Adrenal gland (tissue), 12 donors: ENCODE results near the gene CPTP. TPM values are rescaled to one million over a fixed set of nuclear protein-coding genes. Genes with fewer than 3 reads are reported as not detected.
A peak's percentile ranks its signal among the peaks of the same experiment; 100 is the strongest.

ENCODE experiments used
- DNase-seq, 7 donors: peaks; one replicate each; pipeline ENCODE4 v3.0.0-alpha.2; 2019 to 2020
- H3K27ac ChIP-seq, 5 donors: fragments of 200-600 bp; sonication (generic) in 4 of 5; 1 replicate in 3 of 5; 2 replicates in 2 of 5; pipeline versions ENCODE4 v1.5.1 to v1.8.0; 2016 to 2020; ENCODE audit warnings: mild to moderate bottlenecking in 1 of 5
- H3K27me3 ChIP-seq: fragments of 200-600 bp; 2 replicates; pipeline ENCODE4 v1.8.0; 2021
- H3K36me3 ChIP-seq, 2 donors: fragments of 200-600 bp; replicated peaks in 1 of 2; 1 replicate in 1 of 2; 2 replicates in 1 of 2; pipeline versions ENCODE4 v1.5.1 to v1.8.0; 2018 to 2022
- H3K4me1 ChIP-seq, 2 donors: fragments of 200-600 bp; replicated peaks in 1 of 2; 1 replicate in 1 of 2; 2 replicates in 1 of 2; pipeline versions ENCODE4 v1.5.1 to v1.8.0; 2018 to 2021
- H3K4me3 ChIP-seq, 4 donors: fragments of 200-600 bp; sonication (generic) in 3 of 4; one replicate each; pipeline ENCODE4 v1.5.1; 2016 to 2018
- H3K9me3 ChIP-seq, 3 donors: fragments of 200-600 bp; sonication (generic) in 1 of 3; replicated peaks in 1 of 3; 1 replicate in 2 of 3; 2 replicates in 1 of 3; pipeline versions ENCODE4 v1.5.1 to v1.8.0; 2016 to 2021
- POLR2A ChIP-seq, 2 donors: fragments of 450-650 bp; IDR thresholded peaks; one replicate each; pipeline ENCODE4 v1.6.1; 2017; ENCODE audit warnings: antibody characterized with exemption in 2 of 2, mild to moderate bottlenecking in 2 of 2, moderate library complexity in 1 of 2
- WGBS, 4 donors: extraction: QIAGEN DNeasy Blood & Tissue Kit in 2 of 4; methylation state at CpG; one replicate each; pipeline versions ENCODE4 v1.1.5 to v1.1.7; 2013 to 2017; 5-methylcytosine and 5-hydroxymethylcytosine counted together
- intact Hi-C, 2 donors: fragments of 100-400 bp; cut with DNase I; formaldehyde crosslinking; loops; one replicate each; pipeline versions ENCODE4 v1.14.1 to v1.15.0; 2022 to 2023
- polyA plus RNA-seq, 3 donors: library from polyadenylated mRNA; stranded (reverse); fragments of 200-250 nt in 2 of 3; fragments of 350-450 nt in 1 of 3; fragmentation: Illumina TruSeq in 1 of 3; extraction: RNeasy Lipid Tissue Mini Kit (QIAGEN cat#74804) in 1 of 3; gene quantifications; one replicate each; pipeline ENCODE4 v1.2.3, GENCODE V29; 2013 to 2014
- total RNA-seq, 9 donors: library from RNA; depleted of rRNA in 4 of 9; stranded (reverse); fragments of >200 nt in 4 of 9; fragments of 120-200 nt in 1 of 9; fragmentation: NEBNext Ultra II Directional in 1 of 9; extraction: Animal tissue kit (Norgen Biotek cat#: 25700) in 1 of 9; gene quantifications; one replicate each; pipeline versions ENCODE4 v1.1.0 to v1.2.4, GENCODE V29; 2013 to 2023
- TF ChIP-seq, protein P1 (sequence below), 6 experiments: fragments of 450-650 bp in 4 of 6; fragments of 200-600 bp in 2 of 6; sonication (generic) in 1 of 6; IDR thresholded peaks; 1 replicate in 5 of 6; 2 replicates in 1 of 6; pipeline versions ENCODE4 v1.5.1 to v1.8.0; 2016 to 2021; ENCODE audit warnings: antibody characterized with exemption in 6 of 6, mild to moderate bottlenecking in 2 of 6, moderate library complexity in 1 of 6
- donor health status: healthy with polysubstance abuse.
- donor health status: Bipolar disorder and iron deficiency.
- donor health status: DM: yes; HTN: yes; CAD: no.
- donor health status: DM: no; HTN: no; CAD: no.
- donor health status: DM: no; HTN: no; CAD: no.
- donor health status: DM: yes; HTN: yes; CAD: no.

Gene CPTP
- total and polyA plus RNA-seq, 12 donors, result 2.9 to 53.0 (median 29.0) TPM

DNA sequence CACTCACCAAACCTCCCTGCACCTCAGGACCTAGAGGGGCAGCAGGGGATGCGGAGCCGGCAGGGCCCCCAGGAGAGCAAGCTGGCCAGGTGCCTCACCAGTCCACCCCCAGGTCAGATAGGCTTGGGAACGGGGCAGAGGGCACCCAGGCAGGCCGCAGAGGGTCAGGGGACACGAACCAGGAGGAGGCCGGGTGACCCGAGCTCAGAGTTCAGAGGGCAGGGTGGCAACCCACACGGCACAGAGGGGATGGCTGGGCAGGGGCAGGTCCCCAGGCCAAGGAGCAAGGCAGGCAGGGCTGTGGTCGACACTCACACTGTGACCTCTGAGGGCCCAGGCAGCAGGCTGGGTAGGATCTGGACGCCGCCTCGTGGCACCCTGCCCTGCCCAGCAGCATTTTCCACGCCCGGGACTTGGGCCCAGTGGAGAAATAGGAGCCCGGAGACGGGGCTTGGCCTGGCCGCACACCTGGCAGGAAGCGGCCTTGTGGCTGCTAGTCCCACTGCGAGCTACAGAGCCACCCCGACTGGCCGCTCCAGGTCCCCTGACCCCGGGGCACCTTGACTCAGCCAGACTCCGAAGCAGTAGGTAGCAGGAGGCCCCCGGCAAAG, 19.3 kb downstream of the CPTP start:
- peak overlapping the region in 1 of 5 donors; percentile 95 for H3K27ac ChIP-seq
- no peak overlapping the region for H3K4me3 ChIP-seq
- peaks cover 36 to 43% of the 10 kb centered on the region in 2 donors for H3K4me1 ChIP-seq
- H3K27me3 ChIP-seq, result no peaks in the 10 kb centered on the region
- H3K9me3 ChIP-seq, result no peaks in the 10 kb centered on the region
- 75 to 88% (median 78%) methylated on average over 8 to 24 of the region's 24 CpGs for WGBS, 4 donors
- H3K36me3 ChIP-seq, result peaks cover 0 to 13% of the 10 kb centered on the region in 2 donors
- intact Hi-C loops, result no loop called here
- no peak for DNase-seq
- TF ChIP-seq POLR2A (IDR thresholded peaks at IDR 0.05), result no peak
- TF ChIP-seq, protein P1, sequence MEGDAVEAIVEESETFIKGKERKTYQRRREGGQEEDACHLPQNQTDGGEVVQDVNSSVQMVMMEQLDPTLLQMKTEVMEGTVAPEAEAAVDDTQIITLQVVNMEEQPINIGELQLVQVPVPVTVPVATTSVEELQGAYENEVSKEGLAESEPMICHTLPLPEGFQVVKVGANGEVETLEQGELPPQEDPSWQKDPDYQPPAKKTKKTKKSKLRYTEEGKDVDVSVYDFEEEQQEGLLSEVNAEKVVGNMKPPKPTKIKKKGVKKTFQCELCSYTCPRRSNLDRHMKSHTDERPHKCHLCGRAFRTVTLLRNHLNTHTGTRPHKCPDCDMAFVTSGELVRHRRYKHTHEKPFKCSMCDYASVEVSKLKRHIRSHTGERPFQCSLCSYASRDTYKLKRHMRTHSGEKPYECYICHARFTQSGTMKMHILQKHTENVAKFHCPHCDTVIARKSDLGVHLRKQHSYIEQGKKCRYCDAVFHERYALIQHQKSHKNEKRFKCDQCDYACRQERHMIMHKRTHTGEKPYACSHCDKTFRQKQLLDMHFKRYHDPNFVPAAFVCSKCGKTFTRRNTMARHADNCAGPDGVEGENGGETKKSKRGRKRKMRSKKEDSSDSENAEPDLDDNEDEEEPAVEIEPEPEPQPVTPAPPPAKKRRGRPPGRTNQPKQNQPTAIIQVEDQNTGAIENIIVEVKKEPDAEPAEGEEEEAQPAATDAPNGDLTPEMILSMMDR (IDR thresholded peaks at IDR 0.05), result no peak

DNA sequence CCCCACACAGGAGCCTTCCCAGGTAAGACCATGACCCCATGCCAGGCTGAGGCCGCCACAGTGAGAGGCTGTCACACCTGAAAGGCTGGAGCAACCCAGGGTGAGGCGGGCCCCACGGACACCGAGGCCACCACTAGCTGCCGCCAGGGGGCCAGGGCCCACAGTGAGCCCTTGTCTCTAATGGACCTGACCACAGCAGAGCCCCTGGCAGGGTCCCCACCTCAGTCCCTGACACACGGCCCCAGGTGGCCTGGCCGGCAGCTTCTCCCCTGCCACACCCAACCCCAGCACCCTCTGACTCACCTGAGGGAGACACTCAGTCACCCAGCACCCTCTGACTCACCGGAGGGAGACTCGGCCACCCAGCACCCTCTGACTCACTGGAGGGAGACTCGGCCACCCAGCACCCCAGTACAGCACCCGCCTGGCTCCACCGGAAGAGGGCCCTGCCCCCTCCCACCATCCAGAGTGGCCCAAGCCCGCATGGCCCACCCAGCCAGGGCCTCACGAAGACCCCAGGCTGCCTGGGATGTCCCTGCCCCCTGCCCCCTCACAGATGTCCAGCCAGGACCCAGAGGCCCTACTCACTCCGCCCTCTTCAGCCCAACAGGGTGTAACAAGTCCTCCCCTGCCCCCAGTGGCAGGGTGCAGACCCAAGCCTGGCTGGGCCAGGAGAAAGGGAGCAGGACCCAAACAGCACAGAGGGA, 20.2 kb downstream of the CPTP start:
- DNase-seq, result peak in 5 of 7 donors; percentile 56 to 71 (median 64)
- no peaks in the 10 kb centered on the region for H3K27me3 ChIP-seq
- no peak for TF ChIP-seq POLR2A (IDR thresholded peaks at IDR 0.05)
- TF ChIP-seq, protein P1 (IDR thresholded peaks at IDR 0.05), result peak in 5 of 6 experiments; percentile 11 to 40 (median 35)
- H3K27ac ChIP-seq, result peak overlapping the region in 2 of 5 donors; percentile 13 to 95
- H3K4me1 ChIP-seq, result peaks cover 36 to 43% of the 10 kb centered on the region in 2 donors
- 40 to 68% (median 51%) methylated on average over 1 to 15 of the region's 15 CpGs for WGBS, 4 donors
- peaks cover 0 to 6% of the 10 kb centered on the region in 2 donors for H3K36me3 ChIP-seq
- no peaks in the 10 kb centered on the region for H3K9me3 ChIP-seq
- intact Hi-C loops, result no loop called here
- H3K4me3 ChIP-seq, result no peak overlapping the region

DNA sequence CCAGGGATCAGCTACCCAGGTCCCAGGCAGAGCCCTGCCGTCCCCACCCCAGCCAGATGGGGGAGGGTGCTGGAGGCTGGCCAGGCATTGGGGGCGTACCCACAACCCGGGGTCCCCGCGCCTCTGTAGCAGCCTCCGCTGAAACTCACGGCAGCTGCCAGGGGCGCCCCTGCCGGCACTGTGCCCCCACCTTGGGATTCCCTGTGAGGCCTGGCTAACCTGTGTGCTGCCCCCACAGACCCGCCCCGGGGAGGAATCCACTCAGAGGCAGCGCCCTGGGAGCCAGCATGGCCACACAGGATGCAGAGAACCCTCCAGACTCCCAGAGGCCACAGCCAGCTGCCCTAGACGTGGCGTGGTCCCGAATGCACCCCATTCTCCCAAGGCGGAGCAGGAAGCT, 20.8 kb downstream of the CPTP start:
- TF ChIP-seq POLR2A (IDR thresholded peaks at IDR 0.05), result no peak
- TF ChIP-seq, protein P1 (IDR thresholded peaks at IDR 0.05), result no peak
- intact Hi-C loops, result no loop called here
- no peak for DNase-seq
- H3K36me3 ChIP-seq, result peaks cover 0 to under 1% of the 10 kb centered on the region in 2 donors
- peak overlapping the region in 2 of 5 donors; percentile 13 to 95 for H3K27ac ChIP-seq
- H3K27me3 ChIP-seq, result no peaks in the 10 kb centered on the region
- H3K4me3 ChIP-seq, result no peak overlapping the region
- no peaks in the 10 kb centered on the region for H3K9me3 ChIP-seq
- 71 to 82% (median 77%) methylated on average over 11 to 16 of the region's 16 CpGs; no CpG with 5 or more reads in 1 of the 4 donors for WGBS, 4 donors
- H3K4me1 ChIP-seq, result peaks cover 36 to 43% of the 10 kb centered on the region in 2 donors

DNA sequence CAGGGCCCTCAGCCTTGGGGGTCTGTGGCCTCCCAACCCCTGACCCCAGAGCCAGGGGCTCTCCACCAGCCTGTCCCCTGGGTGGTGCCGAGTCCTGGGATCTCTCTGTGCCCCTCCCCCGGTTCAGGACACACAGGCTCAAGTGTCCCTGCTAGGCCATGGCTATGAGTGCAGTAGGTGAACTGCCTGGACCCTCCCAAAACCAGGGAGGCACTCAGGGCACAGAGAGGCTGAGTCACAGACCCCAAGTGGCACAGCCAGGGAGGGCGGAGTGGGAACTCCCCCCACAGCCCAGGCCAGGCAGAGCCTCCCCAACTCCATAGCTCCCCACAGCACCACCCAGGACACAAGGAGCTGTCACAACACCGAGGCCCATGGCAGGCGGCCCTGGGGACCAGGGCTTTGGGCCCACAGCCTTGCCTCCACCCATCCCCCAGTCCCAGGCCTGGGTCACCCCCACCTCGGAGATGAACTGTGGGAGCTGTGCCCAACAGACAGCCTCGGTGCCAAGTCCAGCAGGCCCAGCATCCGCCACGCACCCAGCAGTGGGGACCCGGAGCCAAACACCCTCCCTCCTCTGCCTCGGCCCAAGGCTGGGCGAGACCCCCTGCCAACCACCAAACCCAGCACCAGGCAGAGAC, 21.4 kb downstream of the CPTP start:
- Histone ChIP-seq H3K4me3 (peak overlapping the region in 1 of 4 donors; percentile 98), H3K27me3 (no peaks in the 10 kb centered on the region), H3K36me3 (no peaks in the 10 kb centered on the region), H3K4me1 (peaks cover 36 to 43% of the 10 kb centered on the region in 2 donors), H3K27ac (peak overlapping the region in 3 of 5 donors; percentile 72 to 95 (median 85)), H3K9me3 (no peaks in the 10 kb centered on the region)
- peak in 3 of 7 donors; percentile 63 to 70 (median 68) for DNase-seq
- intact Hi-C loops, result no loop called here
- TF ChIP-seq, protein P1 (IDR thresholded peaks at IDR 0.05), result no peak
- TF ChIP-seq POLR2A (IDR thresholded peaks at IDR 0.05), result no peak
- WGBS, 4 donors, result 35 to 60% (median 50%) methylated on average over 4 to 12 of the region's 12 CpGs; no CpG with 5 or more reads in 1 of the 4 donors
